HG02571 (cell line): Measurements from ENCODE around the gene KDM4B.

Experiments used
- ATAC-seq: cut with Tn5 transposase; IDR thresholded peaks from one replicate; pipeline ENCODE4 v1.9.1; 2021; ENCODE audit warnings: mild to moderate bottlenecking, moderate library complexity; ENCODE audit not compliant: unreplicated experiment

Gene KDM4B

DNA sequence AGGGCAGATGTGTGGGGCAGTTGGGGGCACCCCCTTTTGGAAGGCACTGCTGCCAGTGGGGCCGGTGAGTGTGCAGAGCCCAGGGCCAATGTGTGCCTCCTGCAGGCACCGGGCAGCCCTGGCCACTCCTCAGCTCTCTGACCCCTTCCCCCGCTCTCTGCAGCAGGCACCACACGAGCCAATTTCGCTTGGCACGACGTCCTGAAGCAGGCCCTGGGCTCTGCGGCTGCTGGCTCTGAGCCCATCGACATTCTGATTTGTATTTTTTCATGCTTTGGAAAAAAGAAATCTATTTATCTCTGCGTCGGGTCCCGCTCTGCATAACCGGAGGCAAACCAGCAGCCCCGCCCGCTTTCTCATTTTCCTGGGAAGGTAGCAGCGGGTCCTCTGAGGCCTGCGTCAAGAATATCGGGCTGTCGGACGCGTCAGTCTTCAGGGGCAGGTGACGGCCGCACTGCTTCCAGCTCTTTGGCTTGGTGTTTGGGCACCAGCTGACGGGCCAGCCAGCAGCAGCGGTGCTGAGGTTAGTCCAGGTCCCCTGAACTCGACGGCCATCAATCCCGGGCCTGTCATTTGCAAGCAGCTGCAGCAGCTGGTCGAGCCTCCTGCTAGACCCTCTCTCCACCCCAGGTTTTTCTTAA lies 134.3 kb downstream of the KDM4B start:
- no peak for ATAC-seq

DNA sequence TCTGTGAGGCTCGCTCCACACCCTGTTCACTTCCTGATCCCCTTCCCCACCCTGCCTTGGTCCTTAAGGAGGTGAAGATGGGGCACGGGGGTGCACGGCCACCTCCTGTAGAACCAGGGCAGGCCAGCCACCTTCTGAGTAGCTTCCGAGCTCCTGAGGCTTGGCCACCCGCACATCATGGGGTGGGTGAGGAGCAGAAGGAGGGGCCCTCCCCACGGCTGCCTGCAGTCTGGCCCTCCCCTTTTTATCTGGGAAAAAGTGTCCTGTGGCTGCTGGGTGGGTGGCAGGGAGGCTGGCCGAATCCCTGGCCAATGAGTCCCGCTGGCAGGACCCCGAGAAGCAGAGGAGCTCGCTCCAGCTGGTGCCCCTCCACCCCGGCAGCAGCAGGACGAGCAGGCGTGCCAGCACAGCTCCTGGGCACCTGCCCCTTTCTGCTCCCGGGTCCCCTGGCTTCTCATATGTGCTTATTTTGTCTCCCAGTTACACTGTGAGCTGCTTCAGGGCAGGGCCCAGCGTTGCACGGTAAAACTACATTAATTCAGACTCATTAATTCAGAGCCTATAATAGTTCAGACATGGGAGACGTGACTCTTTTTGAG lies 135.0 kb downstream of the KDM4B start:
- ATAC-seq, result no peak

DNA sequence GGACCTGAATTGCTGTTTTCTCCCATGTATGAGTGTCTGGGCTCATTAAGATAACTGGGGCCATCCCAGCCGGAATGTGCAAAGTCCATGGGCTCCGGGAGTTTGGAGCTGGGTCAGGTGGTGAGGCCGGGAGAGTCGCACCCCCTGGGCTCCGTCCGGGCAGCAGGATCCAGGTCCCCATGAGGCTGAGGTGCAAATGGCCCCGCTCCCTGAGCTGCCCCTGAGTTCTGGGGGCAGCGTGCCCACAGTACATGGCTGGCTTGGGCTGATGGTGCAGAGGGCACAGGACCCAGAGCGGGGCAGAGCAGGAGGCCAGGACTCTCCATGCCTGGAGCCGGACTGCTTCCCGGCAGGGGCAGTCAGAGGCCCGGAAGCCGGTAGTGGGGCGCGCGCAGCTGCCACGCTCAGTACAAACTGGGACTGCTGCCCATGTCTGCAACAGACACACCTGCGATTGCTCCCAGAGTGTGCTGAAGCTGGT lies 136.0 kb downstream of the KDM4B start:
- ATAC-seq, result no peak

GRCh38 chr19:5106191-5106726 lies 137.3 kb downstream of the KDM4B start:
- no peak for ATAC-seq

GRCh38 chr19:5106971-5107370 lies 138.1 kb downstream of the KDM4B start:
- ATAC-seq, result no peak

- no peak for ATAC-seq
These were observed 138.7 kb downstream of the KDM4B start for GRCh38 chr19:5107432-5108122.

- no peak for ATAC-seq
These were observed 139.2 kb downstream of the KDM4B start for GRCh38 chr19:5108123-5108596.

DNA sequence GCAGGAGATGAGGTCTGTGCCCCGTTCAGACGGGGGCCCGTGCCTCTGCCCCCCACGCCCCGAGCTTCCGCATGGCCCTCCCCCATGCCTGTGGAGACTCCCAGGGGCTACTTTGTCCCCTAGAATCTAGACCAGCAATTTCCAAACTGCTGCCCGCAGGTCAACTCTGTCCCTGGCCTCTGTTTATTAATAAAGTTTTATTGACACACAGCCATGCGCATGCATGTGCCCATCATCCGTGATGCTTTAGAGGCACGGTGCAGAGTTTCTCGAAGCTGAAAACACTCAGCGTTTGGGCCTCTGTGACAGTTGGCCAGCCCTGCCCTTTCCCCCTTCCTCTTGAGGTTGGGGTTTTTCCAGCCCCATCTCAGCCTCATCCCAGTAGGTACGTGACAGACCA lies 140.0 kb downstream of the KDM4B start:
- ATAC-seq, result no peak

GRCh38 chr19:5109560-5109959 lies 140.6 kb downstream of the KDM4B start:
- no peak for ATAC-seq

DNA sequence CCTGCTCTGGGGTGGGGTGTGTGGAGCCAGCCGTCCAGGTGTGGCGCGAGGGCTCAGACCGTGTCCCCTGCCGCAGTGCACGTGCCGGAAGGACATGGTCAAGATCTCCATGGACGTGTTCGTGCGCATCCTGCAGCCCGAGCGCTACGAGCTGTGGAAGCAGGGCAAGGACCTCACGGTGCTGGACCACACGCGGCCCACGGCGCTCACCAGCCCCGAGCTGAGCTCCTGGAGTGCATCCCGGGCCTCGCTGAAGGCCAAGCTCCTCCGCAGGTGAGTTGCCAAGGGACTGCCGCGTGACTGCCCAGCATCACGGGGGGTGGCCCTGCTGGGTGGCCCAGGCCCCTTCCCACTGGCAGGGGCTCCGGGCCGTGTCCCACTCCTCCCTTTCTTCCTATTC lies 141.6 kb downstream of the KDM4B start:
- no peak for ATAC-seq

DNA sequence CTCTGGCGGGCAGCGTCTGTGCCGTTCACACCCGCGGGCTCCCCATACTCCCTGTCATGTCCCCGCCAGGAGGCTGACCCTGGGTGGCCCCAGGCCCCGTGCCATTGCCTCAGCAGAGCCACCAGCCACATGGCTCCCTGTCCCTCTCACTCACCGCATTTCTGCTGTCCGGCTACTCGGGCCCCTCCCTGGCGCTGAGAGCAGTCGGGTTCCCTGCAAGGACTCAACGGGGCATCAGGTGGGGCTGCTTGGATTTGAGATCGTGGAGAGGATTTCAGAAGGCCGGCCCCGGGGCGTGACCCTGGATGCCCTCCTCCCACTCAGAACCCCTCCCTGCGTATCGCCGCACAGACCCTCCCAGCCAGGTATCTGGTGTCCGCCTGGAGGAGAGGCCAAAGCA lies 142.1 kb downstream of the KDM4B start:
- no peak for ATAC-seq

DNA sequence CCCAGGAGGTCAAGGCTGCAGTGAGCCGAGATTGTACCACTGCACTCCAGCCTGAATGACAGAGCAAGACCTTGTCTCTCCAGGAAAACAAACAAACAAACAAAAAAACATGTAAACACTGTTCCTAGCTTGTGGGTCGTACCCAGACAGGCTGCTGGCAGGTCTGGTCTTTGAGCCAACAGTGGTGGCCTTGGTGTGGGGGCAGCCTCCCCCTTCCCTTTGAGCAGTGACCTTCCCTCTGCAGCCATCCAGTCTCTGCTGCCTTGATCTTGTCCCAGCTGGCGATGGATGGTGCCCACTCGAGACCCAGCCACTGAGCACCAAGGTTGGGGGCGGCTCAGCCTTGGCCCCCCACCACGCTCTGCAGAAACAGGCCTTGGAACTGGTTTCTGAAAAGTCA lies 143.3 kb downstream of the KDM4B start:
- ATAC-seq, result no peak

DNA sequence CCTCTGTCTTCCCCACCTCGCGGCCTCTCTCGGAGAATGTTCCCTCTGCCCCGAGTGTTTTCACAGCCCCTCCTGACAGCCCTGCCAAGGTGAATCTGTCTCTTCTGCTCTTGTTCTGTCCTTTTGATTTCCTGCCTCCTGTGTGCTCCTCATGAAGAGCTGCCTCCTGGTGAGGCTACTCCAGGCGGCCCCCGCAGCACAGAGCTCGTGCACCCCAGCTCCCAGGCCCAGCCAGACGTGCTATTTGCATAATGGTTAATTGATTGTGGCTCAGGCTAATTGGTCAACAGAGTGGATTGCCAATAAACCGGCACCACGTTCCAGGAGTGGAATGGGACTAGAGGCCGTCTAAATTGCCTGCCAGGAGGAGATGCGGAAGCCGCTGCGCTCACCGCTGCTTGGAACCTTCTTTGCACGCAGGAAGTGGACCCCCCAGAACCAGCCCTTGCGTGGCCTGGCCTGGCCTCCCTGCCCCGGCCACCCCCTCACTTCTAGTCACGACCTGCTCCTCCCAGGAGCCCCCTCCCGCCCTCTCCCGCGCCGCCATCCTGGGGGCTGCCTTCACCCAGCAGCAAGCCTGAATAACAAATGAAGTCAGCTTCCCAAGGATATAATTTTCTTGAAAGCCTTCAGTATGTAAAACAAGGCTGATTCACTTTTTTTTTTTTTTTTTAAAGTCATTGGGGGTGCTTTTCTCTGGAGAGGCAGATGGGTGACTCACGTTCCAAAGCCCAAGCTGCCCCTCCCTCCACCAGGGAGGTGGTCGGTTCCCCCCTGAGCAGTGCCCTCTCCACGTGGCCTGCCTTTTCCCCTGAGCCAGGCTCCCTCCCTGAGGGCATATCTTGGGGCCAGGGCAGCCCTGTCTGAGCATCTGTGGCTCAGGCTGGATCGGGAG lies 144.0 kb downstream of the KDM4B start:
- ATAC-seq, result no peak

DNA sequence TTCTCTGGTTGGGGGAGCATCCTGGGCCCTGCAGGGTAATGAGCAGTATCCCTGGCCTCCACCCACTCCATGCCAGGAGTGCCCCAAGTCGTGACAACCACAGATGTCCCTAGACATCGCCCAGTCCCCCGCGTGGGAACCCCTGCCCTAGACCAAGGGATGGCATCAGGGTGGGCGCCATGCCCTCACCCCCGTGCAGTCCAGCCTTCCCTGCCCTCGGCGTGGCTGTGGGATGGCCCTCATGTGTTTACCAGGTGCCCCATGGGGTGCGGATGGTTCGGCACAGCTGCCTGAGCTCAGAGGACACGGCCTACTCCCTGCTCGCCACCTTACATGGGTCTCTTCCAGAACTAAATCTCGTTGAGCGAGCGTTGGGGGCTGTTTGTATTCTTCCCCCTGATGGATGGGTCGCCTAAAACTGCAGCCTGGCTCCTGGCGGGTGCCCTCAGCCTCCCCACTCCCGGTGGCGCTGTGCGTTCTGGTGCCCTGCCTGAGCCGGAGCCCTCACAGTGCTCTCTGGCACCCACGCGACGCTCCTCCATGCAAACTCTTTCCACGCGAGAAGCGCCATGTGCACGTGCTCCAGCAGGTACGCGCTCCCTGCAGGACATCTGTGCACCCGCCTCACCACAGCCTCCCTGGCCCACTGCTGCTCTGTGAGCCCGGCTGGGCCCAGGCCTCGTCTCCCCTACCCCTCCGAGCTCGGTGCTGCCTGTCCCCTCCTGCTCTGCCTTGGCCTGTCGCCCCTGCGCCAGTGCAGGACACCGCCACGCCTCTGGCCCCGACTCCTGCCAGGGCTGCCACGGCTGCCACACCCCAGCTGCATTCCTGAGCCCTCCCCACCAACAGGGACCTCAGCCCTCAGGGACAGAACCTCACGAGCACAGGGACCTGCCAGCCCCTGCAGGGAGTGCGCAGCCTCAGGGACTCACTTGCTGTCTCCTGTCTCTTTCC lies 145.0 kb downstream of the KDM4B start:
- ATAC-seq, result no peak

DNA sequence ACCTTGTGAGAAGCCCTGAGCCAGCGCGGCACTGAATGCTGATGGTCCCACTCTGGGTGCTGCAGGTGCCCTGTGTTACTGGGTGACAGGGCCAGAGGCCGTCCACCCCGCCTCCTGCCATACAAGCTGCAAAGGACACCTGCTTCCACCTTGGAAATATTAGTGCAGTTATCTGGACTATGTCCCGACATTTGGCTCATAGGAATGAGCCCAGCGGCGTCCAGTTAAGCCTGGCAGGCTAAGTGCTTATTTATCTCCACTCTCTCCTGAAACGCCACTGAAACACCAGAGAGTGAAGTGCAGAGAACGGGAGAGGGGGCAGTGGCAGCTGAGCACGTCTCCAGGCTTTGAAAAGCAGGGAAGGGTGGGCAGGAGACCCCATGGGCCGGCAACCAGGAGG lies 145.8 kb downstream of the KDM4B start:
- ATAC-seq, result no peak

DNA sequence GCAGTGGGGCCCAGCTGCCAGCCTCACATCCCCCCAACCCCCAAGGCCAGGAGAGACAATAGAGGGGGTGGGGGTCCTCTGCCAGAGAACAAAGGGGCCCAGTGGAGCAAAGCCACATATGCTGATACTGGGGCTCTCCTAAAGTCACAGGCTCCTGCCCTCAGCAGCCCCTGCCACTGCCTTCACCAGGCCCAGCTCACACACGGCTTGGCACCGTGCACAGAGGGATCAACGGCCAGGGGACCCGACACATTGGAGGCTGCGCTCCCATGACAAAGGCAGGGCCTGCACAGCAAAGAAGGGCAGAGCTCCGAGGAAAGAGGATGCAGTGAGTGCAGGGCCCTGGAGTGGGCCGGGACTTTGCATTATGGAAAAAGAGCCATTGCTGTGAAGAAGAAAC lies 146.4 kb downstream of the KDM4B start:
- ATAC-seq, result no peak

DNA sequence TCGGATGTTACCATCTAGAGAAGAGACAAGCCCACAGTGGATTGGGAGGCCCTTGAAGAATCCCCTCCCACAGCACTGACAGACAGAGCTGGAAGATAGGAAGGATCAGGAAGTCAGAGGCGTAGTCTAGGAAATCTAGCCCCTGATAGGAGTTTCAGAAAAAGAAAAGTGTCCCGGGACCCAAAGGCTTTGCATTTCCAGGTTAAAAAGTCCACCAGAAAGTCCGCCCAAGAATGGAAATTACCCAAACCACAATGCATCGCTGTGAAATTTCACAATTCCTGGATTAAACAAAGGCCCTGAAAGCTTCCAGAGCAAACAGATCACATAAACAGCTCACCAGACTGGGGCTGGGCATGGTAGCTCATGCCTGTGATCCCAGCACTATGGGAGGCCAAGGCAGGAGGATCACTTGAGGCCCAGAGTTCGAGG lies 146.9 kb downstream of the KDM4B start:
- ATAC-seq, result no peak

DNA sequence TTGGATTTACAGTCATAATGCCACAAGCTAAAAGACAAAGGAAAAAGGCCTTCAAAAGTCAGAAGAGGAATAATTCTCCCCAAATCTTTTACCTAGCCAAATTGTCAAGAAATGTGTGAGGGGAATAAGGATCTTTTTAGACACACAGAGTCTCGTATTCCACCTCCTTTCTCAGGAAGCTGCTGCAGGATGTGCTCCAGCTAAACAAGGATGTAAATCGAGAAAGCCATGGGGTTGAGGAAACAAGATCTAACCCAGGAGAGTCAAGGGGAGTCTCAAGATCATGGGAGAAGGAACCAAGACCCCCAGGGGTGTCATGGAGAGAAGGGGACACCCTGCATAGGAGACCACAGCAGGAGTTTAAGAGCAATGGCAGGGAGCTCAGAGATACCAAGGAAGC lies 147.4 kb downstream of the KDM4B start:
- ATAC-seq, result no peak

- ATAC-seq, result no peak
These were observed 148.5 kb downstream of the KDM4B start for GRCh38 chr19:5117421-5117820.

GRCh38 chr19:5118026-5118425 lies 149.1 kb downstream of the KDM4B start:
- no peak for ATAC-seq
